K562 (cell line): ENCODE data around the gene PTPRB. TPM values are rescaled to one million over a fixed set of nuclear protein-coding genes. Genes with fewer than 3 reads are reported as not detected.

ENCODE experiments used
- ATAC-seq: fragments of 200-7000 bp; cut with Tn5 transposase; 3 replicates; pipeline ENCODE4 v1.9.1; 2020; ENCODE audit warnings: moderate library complexity
- BruUV-seq: library from RNA; stranded (reverse); fragments of 400-500 nt; replicated peaks from 2 replicates; lab custom pipeline; 2021; lab: Mats Ljungman, UMichigan
- CTCF ChIA-PET: fragments of 300-600 bp; formaldehyde crosslinking; extraction: SDS; loops from one replicate; lab custom pipeline; 2021; ENCODE audit warnings: low intra/inter-chr PET ratio; lab: Yijun Ruan, JAX
- POLR2A ChIA-PET: fragments of 300-600, 350-650 bp; sonication (Branson Sonifier 250); formaldehyde crosslinking; extraction: SDS; loops from one replicate; lab custom pipeline; 2021; ENCODE audit warnings: antibody characterized with exemption, inconsistent platforms; lab: Yijun Ruan, JAX
- DNase-seq, 4 experiments: peaks; one replicate each; pipeline versions ENCODE4 v3.0.0 to v3.0.0-alpha.2; 2011 to 2018; ENCODE audit warnings: low spot score in 3 of 4, mixed read lengths in 3 of 4; ENCODE audit errors: extremely low read depth in 1 of 4
- FAIRE-seq: peaks from 2 replicates; lab custom pipeline; 2011; peaks lifted over from hg19 to GRCh38; lab: Jason Lieb, UNC
- H2AFZ ChIP-seq: 2 replicates; pipeline ENCODE4 v1.6.0; 2011; ENCODE audit warnings: low read depth, low read length, control low read depth, inconsistent platforms
- H3K27ac ChIP-seq: fragments of 200-600 bp; 3 replicates; pipeline ENCODE4 v1.8.0; 2011; ENCODE audit warnings: low read depth, mild to moderate bottlenecking, control low read depth, inconsistent platforms, low read length, moderate library complexity, mixed read lengths; ENCODE audit errors: extremely low read depth
- H3K27me3 ChIP-seq, 2 experiments: fragments of 300-600 bp in 1 of 2; 2 replicates in 1 of 2; 3 replicates in 1 of 2; pipeline versions ENCODE4 v1.6.0 to v1.8.0; 2011; ENCODE audit warnings: inconsistent platforms in 2 of 2, low read length in 2 of 2, mild to moderate bottlenecking in 1 of 2, mixed read lengths in 1 of 2, moderate library complexity in 1 of 2; ENCODE audit not compliant: control insufficient read depth in 2 of 2, insufficient read depth in 2 of 2
- H3K36me3 ChIP-seq: fragments of 300-600 bp; 3 replicates; pipeline ENCODE4 v1.8.0; 2011; ENCODE audit warnings: mild to moderate bottlenecking, low read length, inconsistent platforms; ENCODE audit not compliant: control insufficient read depth, insufficient read depth
- H3K4me1 ChIP-seq, 2 experiments: fragments of 200-600 bp in 1 of 2; replicated peaks in 1 of 2; 2 replicates in 1 of 2; 3 replicates in 1 of 2; pipeline versions ENCODE4 v1.5.1 to v1.8.0; 2011; ENCODE audit warnings: inconsistent platforms in 2 of 2, low read length in 2 of 2, mild to moderate bottlenecking in 1 of 2, mixed read lengths in 1 of 2, moderate library complexity in 1 of 2; ENCODE audit not compliant: control insufficient read depth in 2 of 2, insufficient read depth in 2 of 2
- H3K4me2 ChIP-seq: 2 replicates; pipeline ENCODE4 v1.6.1; 2011; ENCODE audit warnings: low read length, control low read depth, inconsistent platforms, mixed read lengths; ENCODE audit not compliant: insufficient read depth
- H3K4me3 ChIP-seq: fragments of 200-600 bp; sonication (generic), shearing (Covaris generic); 2 replicates; pipeline ENCODE4 v1.5.1; 2016; ENCODE audit warnings: control low read depth, inconsistent platforms
- H3K79me2 ChIP-seq: fragments of 200-600 bp; 3 replicates; pipeline ENCODE4 v1.8.0; 2011; ENCODE audit warnings: low read length, inconsistent platforms; ENCODE audit not compliant: control insufficient read depth, insufficient read depth
- H3K9ac ChIP-seq, 2 experiments: 2 replicates each; pipeline versions ENCODE4 v1.6.0 to v1.6.1; 2011; ENCODE audit warnings: low read depth in 2 of 2, low read length in 2 of 2, control low read depth in 1 of 2, inconsistent platforms in 1 of 2, mild to moderate bottlenecking in 1 of 2, mixed read lengths in 1 of 2; ENCODE audit not compliant: insufficient read depth in 1 of 2
- H3K9me1 ChIP-seq: one replicate; pipeline ENCODE4 v1.6.0; 2011; ENCODE audit warnings: inconsistent platforms, mild to moderate bottlenecking, low read length, moderate library complexity; ENCODE audit not compliant: control insufficient read depth, insufficient read depth
- H3K9me3 ChIP-seq: replicated peaks from 2 replicates; pipeline ENCODE4 v1.5.1; 2011; ENCODE audit warnings: low read depth, low read length, inconsistent platforms; ENCODE audit not compliant: control insufficient read depth, insufficient read depth
- H4K20me1 ChIP-seq: replicated peaks from 2 replicates; pipeline ENCODE4 v1.6.1; 2011; ENCODE audit warnings: low read length, inconsistent platforms, mixed read lengths; ENCODE audit not compliant: control insufficient read depth, insufficient read depth
- EZH2 ChIP-seq: IDR thresholded peaks from 2 replicates; pipeline ENCODE4 v1.6.1; 2012; ENCODE audit warnings: low read depth, mild to moderate bottlenecking, inconsistent platforms, low read length, borderline replicate concordance
- FOS ChIP-seq: IDR thresholded peaks from 3 replicates; pipeline ENCODE4 v1.6.1; 2011; ENCODE audit not compliant: insufficient read length; ENCODE audit errors: extremely low read depth
- GABPB2 ChIP-seq: fragments of 250-450 bp; sonication (Bioruptor Pico); conservative IDR thresholded peaks from 2 replicates; pipeline ENCODE4 v1.5.1; 2021; ENCODE audit warnings: mild to moderate bottlenecking
- HDAC2 ChIP-seq: fragments of 450-650 bp; IDR thresholded peaks from 2 replicates; pipeline ENCODE4 v1.6.1; 2016; ENCODE audit warnings: mild to moderate bottlenecking
- HLTF ChIP-seq: fragments of 450-650 bp; IDR thresholded peaks from 2 replicates; pipeline ENCODE4 v1.6.1; 2016
- HNRNPH1 ChIP-seq: fragments of 200-400 bp; formaldehyde crosslinking; optimal IDR thresholded peaks from 2 replicates; pipeline ENCODE3; 2017; ENCODE audit warnings: low read depth, mild to moderate bottlenecking, low read length, moderate library complexity
- NR1H2 ChIP-seq: sonication (generic); formaldehyde crosslinking; IDR thresholded peaks from 2 replicates; pipeline ENCODE4 v1.4.0; 2020; ENCODE audit warnings: mild to moderate bottlenecking, missing genetic modification reagents
- RAD21 ChIP-seq, 2 experiments: fragments of 250-450 bp in 1 of 2; fragments of 450-650 bp in 1 of 2; sonication (Bioruptor Pico) in 1 of 2; formaldehyde crosslinking in 1 of 2; IDR thresholded peaks in 1 of 2; conservative IDR thresholded peaks in 1 of 2; 2 replicates each; pipeline versions ENCODE4 v1.4.0 to v1.8.0; 2020 to 2022; ENCODE audit warnings: mild to moderate bottlenecking in 2 of 2, moderate library complexity in 1 of 2
- SIRT6 ChIP-seq: IDR thresholded peaks from one replicate; pipeline ENCODE4 v1.6.1; 2012; ENCODE audit warnings: low read depth, mild to moderate bottlenecking, control low read depth, inconsistent platforms, low read length, moderate library complexity
- TRIM28 ChIP-seq: fragments of 450-650 bp; IDR thresholded peaks from 2 replicates; pipeline ENCODE4 v1.6.1; 2017
- ZSCAN29 ChIP-seq: fragments of 450-650 bp; IDR thresholded peaks from 2 replicates; pipeline ENCODE4 v1.6.1; 2017
- WGBS: fragments of 100-300 bp; shearing (Covaris generic); methylation state at CpG from one replicate; pipeline ENCODE4 v1.1.6; 2016; ENCODE audit warnings: low coverage, mixed read lengths; ENCODE audit not compliant: insufficient coverage; ENCODE audit errors: missing lambda C conversion rate; 5-methylcytosine and 5-hydroxymethylcytosine counted together
- in situ Hi-C: fragments of 300-500 bp; cut with MboI; formaldehyde crosslinking; loops from 4 replicates; pipeline ENCODE4 v1.15.0; 2018; ENCODE audit warnings: inconsistent platforms, mixed read lengths
- intact Hi-C: fragments of 100-400 bp; cut with micrococcal nuclease; formaldehyde crosslinking; loops from 2 replicates; pipeline ENCODE4 v1.14.2; 2022
- polyA plus RNA-seq, 8 experiments: library from polyadenylated mRNA; depleted of rRNA in 4 of 8; stranded (reverse) in 5 of 8; unstranded in 3 of 8; fragments of >200 nt; fragmentation: Nextera tagmentation in 2 of 8; fragmentation: Illumina TruSeq in 1 of 8; extraction: Ambion mirVana in 2 of 8; extraction: Trizol in 1 of 8; gene quantifications; 2 replicates each; pipeline versions ENCODE4 v1.2.1 to v1.2.3, GENCODE V29; 2011 to 2014; ENCODE audit warnings: inconsistent platforms in 1 of 8, missing spikeins in 1 of 8
- total RNA-seq, 7 experiments: library from RNA; depleted of rRNA in 6 of 7; stranded (reverse); fragments of >200 nt in 6 of 7; fragmentation: Illumina TruSeq in 2 of 7; extraction: Trizol in 2 of 7; gene quantifications; 2 replicates each; pipeline versions ENCODE4 v1.2.1 to v1.2.3, GENCODE V29; 2011 to 2021; ENCODE audit warnings: low replicate concordance in 1 of 7
- TF ChIP-seq, protein P1 (sequence below): sonication (generic); formaldehyde crosslinking; IDR thresholded peaks from 2 replicates; pipeline ENCODE4 v1.8.1; 2022; ENCODE audit warnings: missing genetic modification reagents
- TF ChIP-seq, protein P2 (sequence below): sonication (generic); formaldehyde crosslinking; IDR thresholded peaks from 2 replicates; pipeline ENCODE4 v1.9.0; 2022; ENCODE audit warnings: mild to moderate bottlenecking, missing genetic modification reagents
- TF ChIP-seq, protein P3 (sequence below): fragments of 450-650 bp; IDR thresholded peaks from 2 replicates; pipeline ENCODE4 v1.6.1; 2016; ENCODE audit warnings: mild to moderate bottlenecking

Gene PTPRB
- total and polyA plus RNA-seq, 9 of the 15 experiments (the other 6 are each of a cell fraction or from before 2014, with no cell fraction given) = 0.46 to 5.9 (median 3.1) TPM

DNA sequence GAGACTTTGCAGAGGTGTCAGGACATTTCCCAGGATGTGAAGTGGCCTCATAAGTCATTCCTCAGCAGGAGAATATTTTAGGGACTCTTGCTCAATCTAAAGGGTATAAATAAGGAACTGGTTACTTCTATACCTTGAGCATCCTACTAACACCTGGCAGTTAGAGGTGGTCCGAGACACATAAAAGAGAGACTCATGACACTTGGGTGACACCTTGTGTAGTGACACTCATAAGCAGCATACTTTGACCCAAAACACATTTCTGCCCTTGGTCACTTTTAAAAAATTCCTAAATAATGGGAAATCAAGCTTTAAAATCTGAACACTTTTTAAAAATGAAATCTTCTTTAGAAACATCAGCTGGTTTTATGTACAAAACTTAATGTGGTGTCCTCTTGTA lies 152.8 kb downstream of the PTPRB start:
- Histone ChIP-seq H3K9me1 (no peaks in the 10 kb centered on the region), H2AFZ (no peak overlapping the region), H3K36me3 (no peaks in the 10 kb centered on the region), H3K27me3 (no peaks in the 10 kb centered on the region), H4K20me1 (no peaks in the 10 kb centered on the region), H3K4me1 (no peaks in the 10 kb centered on the region; a peak in 1 of 5 replicates), H3K9ac (no peak overlapping the region), H3K4me3 (no peak overlapping the region)
- in situ Hi-C loops = no loop called here
- POLR2A ChIA-PET = no interaction called here
- no TSS peak for BruUV-seq
- TF ChIP-seq SIRT6 (no peak), RAD21 (CRISPR knock-in tag; conservative IDR thresholded peaks at IDR 0.05 in 1 of 2, IDR thresholded peaks at IDR 0.05 in 1 of 2) (0 out of 4 replicates have a peak, but pooled peaks of 1 of the 2 experiments have one; percentile 11), HDAC2 (no peak)
- TF ChIP-seq, all 486 proteins: peak for 1
- 6% methylated on average over 1 of the region's 1 CpG for WGBS
- intact Hi-C loops = no loop called here
- DNase-seq = no peak
- no peak for ATAC-seq
- CTCF ChIA-PET = no interaction called here
- no peak for FAIRE-seq
- Histone ChIP-seq H3K9me3 (no peaks in the 10 kb centered on the region), H3K79me2 (no peaks in the 10 kb centered on the region), H3K27ac (no peak overlapping the region), H3K4me2 (no peak overlapping the region)

DNA sequence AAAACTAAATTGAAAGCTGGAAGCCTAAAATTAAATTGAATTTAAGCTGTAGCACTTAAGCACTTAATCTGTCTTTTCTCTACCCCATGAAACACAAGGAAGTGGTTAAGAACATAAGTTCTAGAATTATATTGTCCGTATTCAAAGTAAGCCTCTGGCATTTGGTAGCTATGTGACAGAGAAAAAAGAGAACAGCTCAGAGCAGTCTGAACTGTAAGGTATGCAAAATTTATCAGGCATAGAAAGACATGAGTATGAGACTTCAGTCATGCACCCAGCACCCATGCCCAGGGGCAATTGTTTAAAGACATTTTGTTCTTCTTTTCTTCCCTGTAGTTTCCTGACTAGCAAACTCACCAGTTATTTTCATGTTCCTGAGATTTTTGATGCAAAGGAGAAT lies 154.5 kb downstream of the PTPRB start:
- H2AFZ ChIP-seq = no peak overlapping the region
- WGBS = 13% methylated on average over 1 of the region's 1 CpG
- H3K9ac ChIP-seq = no peak overlapping the region
- no peaks in the 10 kb centered on the region for H3K9me3 ChIP-seq
- H3K4me2 ChIP-seq = no peak overlapping the region
- H3K4me3 ChIP-seq = no peak overlapping the region
- no peak overlapping the region for H3K27ac ChIP-seq
- in situ Hi-C loops (no loop called here), intact Hi-C loops (no loop called here)
- H3K9me1 ChIP-seq = no peaks in the 10 kb centered on the region
- H4K20me1 ChIP-seq = no peaks in the 10 kb centered on the region
- DNase-seq = no peak
- H3K4me1 ChIP-seq = no peaks in the 10 kb centered on the region
- H3K27me3 ChIP-seq = no peaks in the 10 kb centered on the region
- CTCF ChIA-PET = no interaction called here
- FAIRE-seq = no peak
- BruUV-seq = no TSS peak
- POLR2A ChIA-PET = interaction anchor here (0.6 to 0.8 kb wide), 2 partner anchors 55 to 108 kb away, joined by 3 to 4 read pairs; no protein-coding TSS in a partner anchor
- ATAC-seq = no peak
- no peaks in the 10 kb centered on the region for H3K79me2 ChIP-seq
- no peaks in the 10 kb centered on the region for H3K36me3 ChIP-seq
- TF ChIP-seq, protein P1, sequence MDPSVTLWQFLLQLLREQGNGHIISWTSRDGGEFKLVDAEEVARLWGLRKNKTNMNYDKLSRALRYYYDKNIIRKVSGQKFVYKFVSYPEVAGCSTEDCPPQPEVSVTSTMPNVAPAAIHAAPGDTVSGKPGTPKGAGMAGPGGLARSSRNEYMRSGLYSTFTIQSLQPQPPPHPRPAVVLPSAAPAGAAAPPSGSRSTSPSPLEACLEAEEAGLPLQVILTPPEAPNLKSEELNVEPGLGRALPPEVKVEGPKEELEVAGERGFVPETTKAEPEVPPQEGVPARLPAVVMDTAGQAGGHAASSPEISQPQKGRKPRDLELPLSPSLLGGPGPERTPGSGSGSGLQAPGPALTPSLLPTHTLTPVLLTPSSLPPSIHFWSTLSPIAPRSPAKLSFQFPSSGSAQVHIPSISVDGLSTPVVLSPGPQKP (CRISPR knock-in tag) = no peak
- TF ChIP-seq HNRNPH1 (no peak), TRIM28 (no peak), GABPB2 (CRISPR knock-in tag) (no peak), NR1H2 (CRISPR knock-in tag) (no peak), FOS (no peak), ZSCAN29 (no peak), HLTF (no peak), EZH2 (no peak)
- TF ChIP-seq, protein P2, sequence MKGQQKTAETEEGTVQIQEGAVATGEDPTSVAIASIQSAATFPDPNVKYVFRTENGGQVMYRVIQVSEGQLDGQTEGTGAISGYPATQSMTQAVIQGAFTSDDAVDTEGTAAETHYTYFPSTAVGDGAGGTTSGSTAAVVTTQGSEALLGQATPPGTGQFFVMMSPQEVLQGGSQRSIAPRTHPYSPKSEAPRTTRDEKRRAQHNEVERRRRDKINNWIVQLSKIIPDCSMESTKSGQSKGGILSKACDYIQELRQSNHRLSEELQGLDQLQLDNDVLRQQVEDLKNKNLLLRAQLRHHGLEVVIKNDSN (CRISPR knock-in tag) = no peak
- TF ChIP-seq, protein P3, sequence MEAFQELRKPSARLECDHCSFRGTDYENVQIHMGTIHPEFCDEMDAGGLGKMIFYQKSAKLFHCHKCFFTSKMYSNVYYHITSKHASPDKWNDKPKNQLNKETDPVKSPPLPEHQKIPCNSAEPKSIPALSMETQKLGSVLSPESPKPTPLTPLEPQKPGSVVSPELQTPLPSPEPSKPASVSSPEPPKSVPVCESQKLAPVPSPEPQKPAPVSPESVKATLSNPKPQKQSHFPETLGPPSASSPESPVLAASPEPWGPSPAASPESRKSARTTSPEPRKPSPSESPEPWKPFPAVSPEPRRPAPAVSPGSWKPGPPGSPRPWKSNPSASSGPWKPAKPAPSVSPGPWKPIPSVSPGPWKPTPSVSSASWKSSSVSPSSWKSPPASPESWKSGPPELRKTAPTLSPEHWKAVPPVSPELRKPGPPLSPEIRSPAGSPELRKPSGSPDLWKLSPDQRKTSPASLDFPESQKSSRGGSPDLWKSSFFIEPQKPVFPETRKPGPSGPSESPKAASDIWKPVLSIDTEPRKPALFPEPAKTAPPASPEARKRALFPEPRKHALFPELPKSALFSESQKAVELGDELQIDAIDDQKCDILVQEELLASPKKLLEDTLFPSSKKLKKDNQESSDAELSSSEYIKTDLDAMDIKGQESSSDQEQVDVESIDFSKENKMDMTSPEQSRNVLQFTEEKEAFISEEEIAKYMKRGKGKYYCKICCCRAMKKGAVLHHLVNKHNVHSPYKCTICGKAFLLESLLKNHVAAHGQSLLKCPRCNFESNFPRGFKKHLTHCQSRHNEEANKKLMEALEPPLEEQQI = no peak
